RPMI8226 (cell line): ENCODE measurements around the gene E4F1.

ENCODE experiments used
- DNase-seq: peaks from one replicate; pipeline ENCODE4 v3.0.0-alpha.2; 2015

E4F1 gene

DNA sequence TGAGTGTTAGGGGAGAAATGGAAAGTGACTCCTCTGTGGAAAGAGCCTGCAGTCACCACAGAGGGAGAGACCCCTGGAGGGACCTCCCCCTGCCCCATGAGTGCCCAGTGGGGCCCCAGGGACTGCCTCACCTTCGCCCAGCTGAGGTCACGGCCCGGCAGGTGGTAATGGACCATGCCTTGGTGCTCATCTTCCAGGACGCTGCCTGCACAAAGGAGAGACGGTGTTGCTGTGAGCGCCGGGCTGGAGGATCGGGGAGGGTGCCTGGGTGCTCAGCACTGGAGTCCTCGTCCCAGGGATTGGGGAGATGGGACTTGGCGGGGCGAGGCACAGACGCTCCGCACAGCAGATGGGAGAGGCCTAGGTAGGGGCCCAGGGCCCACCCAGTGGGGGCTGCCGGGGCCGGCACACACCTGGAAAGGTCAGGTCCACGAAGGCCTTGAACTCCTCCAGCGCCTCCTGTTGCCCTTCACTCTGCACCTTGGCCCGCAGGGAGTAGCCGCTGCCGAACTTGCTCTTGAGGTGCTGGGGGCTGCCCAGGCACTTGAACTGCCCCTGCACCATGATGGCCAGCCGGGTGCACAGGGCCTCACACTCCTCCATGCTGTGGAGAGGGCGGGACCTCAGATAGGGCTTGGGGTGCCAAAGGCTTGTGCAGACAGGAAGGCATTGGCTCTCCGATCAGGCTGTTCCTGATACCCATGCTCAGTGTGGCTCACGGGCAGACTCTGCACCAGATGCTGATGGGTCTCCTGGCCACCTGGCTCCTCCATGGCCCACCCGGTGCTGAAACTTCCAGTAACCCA is 54.3 kb downstream of the E4F1 start:
- no peak for DNase-seq

DNA sequence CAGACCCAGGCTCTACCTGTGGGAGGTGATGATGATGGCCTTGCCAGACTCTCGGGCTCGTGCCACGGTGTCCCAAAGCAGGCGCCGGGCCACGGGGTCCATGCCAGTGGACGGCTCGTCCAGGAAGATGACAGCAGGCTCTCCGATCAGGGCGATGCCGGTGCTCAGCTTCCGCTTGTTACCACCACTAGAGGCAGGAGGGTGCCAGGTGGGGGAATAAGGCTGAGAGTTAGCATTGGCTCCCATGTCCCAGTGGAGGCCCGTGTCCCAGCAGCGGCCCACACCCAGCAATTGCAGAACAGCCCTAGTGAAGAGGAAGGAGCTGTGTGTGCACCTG is 54.8 kb downstream of the E4F1 start:
- peak; percentile 76 for DNase-seq

DNA sequence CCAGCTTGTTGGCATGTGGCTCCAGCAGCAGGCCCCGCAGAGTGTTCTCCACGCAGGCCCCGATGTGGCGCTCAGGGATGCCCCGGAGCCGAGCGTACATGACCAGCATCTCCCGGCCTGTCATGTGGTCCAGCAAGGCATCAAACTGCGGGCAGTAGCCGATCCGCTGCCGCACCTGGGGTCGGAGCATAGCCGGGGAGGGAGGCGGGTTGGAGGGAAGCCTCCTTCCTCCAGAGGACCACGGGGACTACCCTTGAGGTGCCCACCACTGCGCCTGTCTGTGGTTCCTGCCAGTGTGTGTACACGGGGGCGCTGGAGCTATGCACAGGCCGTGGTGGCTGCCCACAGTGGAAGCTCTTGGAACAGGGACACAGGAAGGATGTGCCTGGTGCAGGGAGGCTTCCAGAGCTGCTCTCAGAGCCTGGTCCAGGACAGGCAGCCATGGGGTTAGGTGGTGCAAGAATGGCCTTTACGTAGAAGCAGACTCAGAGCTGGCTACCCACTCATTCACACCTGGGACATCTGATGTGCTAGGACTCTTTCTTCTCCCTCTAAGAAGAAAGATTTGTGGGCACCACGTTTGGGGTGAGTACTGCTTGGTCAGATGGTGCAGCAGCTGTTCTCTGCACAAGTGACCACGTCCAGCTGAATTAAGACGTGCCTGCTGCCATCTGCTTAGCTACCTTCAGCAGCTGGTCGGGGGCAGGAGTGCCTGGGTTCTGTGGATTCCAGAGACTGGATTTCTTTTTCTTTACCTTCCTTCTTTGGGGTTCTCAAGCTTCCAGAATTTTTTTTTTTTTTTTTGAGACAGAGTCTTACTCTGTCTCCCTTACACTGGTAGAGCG is 55.8 kb downstream of the E4F1 start:
- DNase-seq = no peak

DNA sequence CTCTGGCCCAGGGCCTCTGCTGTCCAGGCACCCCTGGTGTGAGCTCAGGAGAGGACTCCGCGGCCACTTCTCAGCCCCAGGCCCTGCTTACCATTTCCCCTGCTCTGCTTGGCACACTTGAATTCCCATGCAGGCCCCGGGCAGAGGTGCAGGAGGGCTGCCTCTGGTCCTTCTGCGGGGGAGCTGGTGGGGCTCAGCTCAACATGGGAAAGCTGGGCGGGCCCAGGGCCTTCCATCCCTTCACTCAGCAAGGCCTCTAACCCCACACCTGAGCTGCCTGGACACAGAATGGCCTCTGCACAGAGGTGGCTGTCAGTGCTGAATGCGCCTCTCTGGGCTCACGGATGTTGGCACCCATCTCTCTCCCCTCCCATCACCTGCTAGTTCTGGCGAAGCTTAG is 57.1 kb downstream of the E4F1 start:
- no peak for DNase-seq

DNA sequence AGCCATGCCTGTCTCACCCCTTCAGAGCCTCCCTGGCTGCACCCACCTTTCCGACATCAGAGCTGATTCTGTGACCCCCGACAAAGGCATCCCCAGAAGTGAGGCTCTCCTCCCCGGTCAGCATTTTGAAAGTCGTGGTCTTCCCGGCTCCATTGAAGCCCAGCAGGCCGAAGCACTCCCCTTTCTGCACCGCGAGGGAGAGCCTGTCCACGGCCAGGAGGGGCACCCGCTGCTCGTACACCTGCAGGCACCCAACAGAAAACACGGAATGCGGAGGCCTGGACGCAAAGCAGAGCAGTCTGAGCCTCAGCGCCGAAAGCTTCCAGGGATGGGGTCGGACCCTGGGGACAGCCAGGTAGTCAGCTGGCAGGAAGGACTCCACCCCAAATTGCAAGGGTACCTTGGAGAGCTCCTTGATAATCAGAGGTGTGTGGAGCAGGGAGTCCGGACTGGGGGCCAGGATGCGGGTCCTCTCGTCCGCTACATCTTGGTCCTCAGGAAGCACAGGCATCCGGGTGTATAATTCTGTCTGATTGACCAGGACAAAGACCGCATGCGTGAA is 57.7 kb downstream of the E4F1 start:
- DNase-seq = no peak

DNA sequence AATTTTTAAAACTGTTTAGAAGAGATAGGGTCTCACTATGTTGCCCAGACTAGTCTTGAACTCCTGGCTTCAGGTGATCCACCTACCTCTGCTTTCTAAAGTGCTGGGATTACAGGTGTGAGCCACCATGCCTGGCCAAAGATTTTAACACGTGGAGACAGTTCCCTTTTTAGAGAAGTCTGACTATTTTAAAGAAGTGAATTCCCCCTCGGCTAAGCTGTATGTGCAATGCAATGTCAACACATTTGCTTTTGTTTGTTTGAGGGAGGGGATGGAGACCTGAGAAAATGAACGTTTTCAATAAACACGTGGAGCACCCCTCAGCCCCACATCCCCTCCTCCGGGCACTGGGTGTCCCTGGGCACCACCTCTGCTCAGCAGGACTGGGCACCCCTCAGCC is 58.9 kb downstream of the E4F1 start:
- DNase-seq = peak; percentile 44

DNA sequence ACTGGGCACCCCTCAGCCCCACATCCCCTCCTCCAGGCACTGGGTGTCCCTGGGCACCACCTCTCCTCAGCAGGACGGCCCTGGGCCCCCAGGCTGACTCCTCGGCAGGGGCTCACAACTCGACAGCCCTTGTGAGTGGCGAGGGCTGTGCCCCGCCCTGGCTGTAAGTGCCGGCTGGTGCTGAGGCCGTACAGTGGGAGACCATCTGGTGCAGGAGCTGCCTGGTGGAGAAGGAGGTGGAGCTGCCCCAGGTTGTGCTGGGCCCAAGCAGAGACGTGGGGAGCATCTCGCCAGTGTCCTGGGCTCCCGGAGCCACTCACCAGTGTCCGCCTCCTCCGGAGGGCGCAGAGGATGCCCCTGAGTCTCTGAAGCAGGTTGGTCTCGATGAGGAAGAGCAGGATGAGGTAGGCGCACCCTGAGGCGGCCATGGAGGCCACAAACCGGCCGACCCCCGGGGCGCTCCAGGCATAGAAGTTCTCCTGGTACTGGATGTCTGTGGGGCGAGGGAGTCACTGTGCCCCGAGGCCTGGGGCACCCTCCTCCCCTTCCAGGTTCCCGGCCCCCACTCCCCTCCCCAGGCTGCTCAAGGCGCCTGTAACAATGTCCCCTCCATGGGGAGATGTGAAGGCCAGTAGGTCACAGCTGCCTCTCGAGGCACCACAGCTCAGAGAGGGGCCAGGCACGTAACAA is 59.6 kb downstream of the E4F1 start:
- DNase-seq = peak; percentile 51

DNA sequence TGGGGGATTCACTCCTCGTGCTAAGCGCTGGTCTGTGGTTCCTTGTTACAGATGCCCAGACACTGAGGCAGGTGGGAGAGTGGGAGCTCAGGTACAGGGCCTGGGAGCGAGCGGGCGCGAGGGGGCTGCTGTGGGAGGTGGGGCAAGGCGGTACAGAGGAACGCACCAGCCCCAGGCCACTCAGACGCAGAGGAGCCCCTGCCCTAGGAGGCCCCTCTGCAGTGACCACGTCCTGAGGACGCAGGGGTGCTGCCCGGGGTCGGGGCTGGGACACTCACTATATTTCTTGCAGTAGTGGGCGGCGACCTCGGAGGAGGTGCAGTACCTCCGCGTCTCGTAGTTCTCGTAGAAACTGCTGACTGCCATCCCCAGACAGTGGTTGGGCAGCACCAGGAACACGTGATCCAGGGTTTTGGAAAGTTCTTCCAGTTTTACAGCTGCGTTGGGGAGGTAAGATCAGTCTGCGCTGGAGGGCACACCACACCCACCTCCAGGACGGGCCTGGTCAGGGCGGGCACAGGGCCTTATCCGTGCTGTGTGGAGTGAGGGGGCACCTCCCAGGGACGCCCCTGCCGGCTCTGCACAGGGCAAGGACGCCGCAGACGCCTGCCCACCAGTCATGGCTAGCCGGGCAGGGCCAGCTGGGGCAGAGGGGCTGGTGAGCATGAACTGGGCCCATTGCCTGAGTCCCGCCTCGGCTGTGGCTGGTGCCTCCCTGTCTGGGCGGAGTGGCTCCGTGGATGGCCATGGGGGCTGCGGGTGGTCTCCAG is 60.8 kb downstream of the E4F1 start:
- DNase-seq = peak; percentile 33

DNA sequence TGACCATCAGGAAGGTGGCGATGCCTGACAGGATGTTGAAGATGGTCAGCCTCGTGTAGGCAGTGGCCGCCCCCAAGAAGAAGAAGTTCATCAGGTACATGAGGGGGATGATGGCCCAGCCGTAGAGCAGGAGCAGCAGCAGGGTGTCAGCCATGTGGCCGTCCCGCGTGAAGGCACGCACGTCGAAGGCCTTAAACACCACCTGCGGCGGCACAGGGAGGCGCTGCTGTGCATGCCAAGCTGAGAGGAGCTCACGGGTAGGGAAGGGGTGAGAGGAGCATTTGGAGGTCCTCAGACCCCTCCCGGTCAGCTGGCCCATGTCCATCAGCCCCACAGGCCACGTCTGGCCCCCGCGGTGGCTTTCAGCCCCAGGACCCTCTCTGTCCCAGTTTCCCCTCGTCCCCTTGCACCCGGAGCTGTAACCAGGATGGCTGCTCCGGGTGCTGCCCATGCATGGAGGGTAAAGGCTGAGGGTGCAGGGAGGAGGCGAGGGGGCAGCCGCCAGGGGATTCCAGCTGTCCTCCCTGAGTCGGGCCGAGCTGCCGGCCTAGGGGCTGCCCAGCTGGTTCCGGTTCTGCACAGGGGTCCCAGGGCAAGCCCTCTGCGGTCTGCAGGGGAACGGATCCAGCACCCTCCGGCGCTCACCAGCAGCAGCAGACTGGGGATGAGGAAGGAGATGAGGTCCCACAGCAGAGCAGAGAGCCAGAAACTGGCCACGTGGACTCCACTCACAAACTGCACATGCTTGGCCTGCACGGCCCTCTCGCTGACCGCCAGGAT is 61.6 kb downstream of the E4F1 start:
- DNase-seq = peak; percentile 35
